Breast epithelium (tissue), 4 donors: ENCODE data around the gene POLR2M. TPM values are rescaled to one million over a fixed set of nuclear protein-coding genes. Genes with fewer than 3 reads are reported as not detected.

Experiments
- DNase-seq, 2 donors: peaks; one replicate each; pipeline ENCODE4 v3.0.0-alpha.2; 2019; ENCODE audit warnings: low spot score in 2 of 2
- H3K27ac ChIP-seq, 2 donors: fragments of 200-600 bp; sonication (generic) in 1 of 2; one replicate each; pipeline ENCODE4 v1.5.1; 2016 to 2019; ENCODE audit warnings: mild to moderate bottlenecking in 1 of 2
- H3K27me3 ChIP-seq, 2 donors: fragments of 200-600 bp; sonication (generic) in 1 of 2; one replicate each; pipeline versions ENCODE4 v1.5.1 to v1.6.0; 2017 to 2019; ENCODE audit warnings: control low read depth in 1 of 2, mild to moderate bottlenecking in 1 of 2
- H3K36me3 ChIP-seq: fragments of 200-600 bp; one replicate; pipeline ENCODE4 v1.5.1; 2019
- H3K4me1 ChIP-seq, 2 donors: fragments of 200-600 bp; sonication (generic); one replicate each; pipeline ENCODE4 v1.5.1; 2016 to 2019; ENCODE audit warnings: control low read depth in 1 of 2
- H3K4me3 ChIP-seq, 3 donors: fragments of 200-600 bp; sonication (generic); 1 replicate in 2 of 3; 2 replicates in 1 of 3; pipeline ENCODE4 v1.5.1; 2016 to 2019; ENCODE audit warnings: mild to moderate bottlenecking in 3 of 3, moderate library complexity in 2 of 3
- H3K9me3 ChIP-seq, 2 donors: fragments of 200-600 bp; sonication (generic) in 1 of 2; one replicate each; pipeline ENCODE4 v1.5.1; 2016 to 2019; ENCODE audit warnings: control low read depth in 1 of 2
- POLR2A ChIP-seq: fragments of 450-650 bp; IDR thresholded peaks from one replicate; pipeline ENCODE4 v1.6.1; 2016; ENCODE audit warnings: antibody characterized with exemption, mild to moderate bottlenecking, moderate library complexity
- POLR2AphosphoS5 ChIP-seq, 3 donors: sonication (generic); formaldehyde crosslinking; IDR thresholded peaks; one replicate each; pipeline ENCODE4 v1.6.1; 2017; ENCODE audit warnings: antibody characterized with exemption in 3 of 3
- intact Hi-C: fragments of 100-400 bp; cut with DNase I; formaldehyde crosslinking; loops from one replicate; pipeline ENCODE4 v1.15.1; 2023; ENCODE audit warnings: low total_unique reads
- total RNA-seq, 3 donors: library from RNA; depleted of rRNA; stranded (reverse); fragments of >200 nt; gene quantifications; one replicate each; pipeline ENCODE4 v1.1.0, GENCODE V29; 2016
- TF ChIP-seq, protein P1 (sequence below), 3 donors: fragments of 450-650 bp; IDR thresholded peaks; one replicate each; pipeline ENCODE4 v1.5.1; 2016 to 2017; ENCODE audit warnings: antibody characterized with exemption in 3 of 3, mild to moderate bottlenecking in 3 of 3, moderate library complexity in 3 of 3

The POLR2M gene
- total RNA-seq, 3 donors from 2014 or later: 63.5 to 194 (median 126) TPM

DNA sequence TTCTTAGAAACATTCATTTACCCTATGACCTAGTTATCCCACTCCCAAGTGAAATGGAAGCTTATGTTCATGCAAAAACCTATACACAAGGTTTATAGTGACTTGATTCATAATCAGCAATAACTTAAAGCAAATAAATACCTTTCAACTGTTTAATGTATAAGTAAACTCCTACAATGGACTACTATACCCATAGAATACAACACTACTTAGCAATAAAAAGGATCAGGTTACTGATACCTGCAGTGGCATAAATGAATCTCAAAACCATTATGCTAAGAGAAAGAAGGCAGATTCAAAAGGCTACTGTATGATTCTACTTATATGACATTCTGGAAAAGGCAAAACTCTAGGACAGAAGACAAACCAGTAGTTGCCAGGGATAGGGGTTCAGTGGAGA is 8.3 kb upstream of the POLR2M start:
- no peak overlapping the region for H3K4me3 ChIP-seq
- H3K27me3 ChIP-seq: no peaks in the 10 kb centered on the region
- H3K9me3 ChIP-seq: no peaks in the 10 kb centered on the region
- DNase-seq: no peak
- TF ChIP-seq POLR2AphosphoS5 (IDR thresholded peaks at IDR 0.05) (no peak), POLR2A (no peak)
- TF ChIP-seq, protein P1, sequence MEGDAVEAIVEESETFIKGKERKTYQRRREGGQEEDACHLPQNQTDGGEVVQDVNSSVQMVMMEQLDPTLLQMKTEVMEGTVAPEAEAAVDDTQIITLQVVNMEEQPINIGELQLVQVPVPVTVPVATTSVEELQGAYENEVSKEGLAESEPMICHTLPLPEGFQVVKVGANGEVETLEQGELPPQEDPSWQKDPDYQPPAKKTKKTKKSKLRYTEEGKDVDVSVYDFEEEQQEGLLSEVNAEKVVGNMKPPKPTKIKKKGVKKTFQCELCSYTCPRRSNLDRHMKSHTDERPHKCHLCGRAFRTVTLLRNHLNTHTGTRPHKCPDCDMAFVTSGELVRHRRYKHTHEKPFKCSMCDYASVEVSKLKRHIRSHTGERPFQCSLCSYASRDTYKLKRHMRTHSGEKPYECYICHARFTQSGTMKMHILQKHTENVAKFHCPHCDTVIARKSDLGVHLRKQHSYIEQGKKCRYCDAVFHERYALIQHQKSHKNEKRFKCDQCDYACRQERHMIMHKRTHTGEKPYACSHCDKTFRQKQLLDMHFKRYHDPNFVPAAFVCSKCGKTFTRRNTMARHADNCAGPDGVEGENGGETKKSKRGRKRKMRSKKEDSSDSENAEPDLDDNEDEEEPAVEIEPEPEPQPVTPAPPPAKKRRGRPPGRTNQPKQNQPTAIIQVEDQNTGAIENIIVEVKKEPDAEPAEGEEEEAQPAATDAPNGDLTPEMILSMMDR (IDR thresholded peaks at IDR 0.05): no peak
- intact Hi-C loops: no loop called here
- no peaks in the 10 kb centered on the region for H3K4me1 ChIP-seq
- H3K36me3 ChIP-seq: no peaks in the 10 kb centered on the region
- no peak overlapping the region for H3K27ac ChIP-seq

DNA sequence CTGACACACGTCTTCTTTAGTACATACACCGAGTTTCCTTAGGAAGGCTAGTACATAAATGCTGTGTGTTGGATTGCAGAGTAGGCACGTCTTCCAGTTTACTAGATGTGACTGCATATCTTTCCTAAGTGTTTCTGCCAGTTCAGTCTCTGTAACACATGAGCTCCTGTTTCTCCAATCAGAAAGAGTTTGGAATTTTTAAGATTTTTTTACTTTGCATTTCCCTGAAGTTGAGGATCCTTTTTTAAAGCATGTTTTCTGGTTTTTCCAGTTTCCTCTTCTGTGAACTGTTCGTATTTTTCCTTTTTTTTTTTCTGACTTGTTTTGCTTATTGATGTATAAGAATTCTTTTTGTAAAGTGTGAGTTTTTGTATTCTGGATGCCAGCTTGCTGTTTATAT is 7.5 kb upstream of the POLR2M start:
- no peaks in the 10 kb centered on the region for H3K36me3 ChIP-seq
- no peak for DNase-seq
- no peak overlapping the region for H3K4me3 ChIP-seq
- H3K9me3 ChIP-seq: no peaks in the 10 kb centered on the region
- no peaks in the 10 kb centered on the region for H3K27me3 ChIP-seq
- intact Hi-C loops: no loop called here
- no peak overlapping the region for H3K27ac ChIP-seq
- TF ChIP-seq POLR2AphosphoS5 (IDR thresholded peaks at IDR 0.05): no peak
- TF ChIP-seq POLR2A: no peak
- TF ChIP-seq, protein P1 (IDR thresholded peaks at IDR 0.05): no peak
- H3K4me1 ChIP-seq: no peaks in the 10 kb centered on the region

DNA sequence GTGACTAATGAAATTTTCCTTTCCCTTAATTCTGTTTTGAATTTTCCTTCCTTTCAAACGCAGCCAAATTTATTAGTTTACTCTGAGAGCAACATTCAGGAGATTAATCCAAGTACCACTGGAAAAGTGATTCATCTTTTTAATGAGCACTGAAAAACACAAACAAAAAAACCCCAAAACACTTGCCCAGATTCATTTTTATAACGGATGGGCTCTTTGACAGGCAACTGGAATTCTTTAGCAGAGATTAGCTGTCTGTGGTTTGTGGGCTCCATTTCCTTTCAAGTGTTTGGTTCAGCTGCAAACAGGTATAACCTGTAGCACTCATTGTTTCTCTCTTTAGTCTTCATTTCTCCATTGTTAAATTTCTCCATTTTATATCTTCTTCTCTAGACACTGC is 3.1 kb upstream of the POLR2M start:
- Histone ChIP-seq H3K27me3 (no peaks in the 10 kb centered on the region), H3K4me1 (peaks cover 0 to 11% of the 10 kb centered on the region in 2 donors), H3K36me3 (no peaks in the 10 kb centered on the region), H3K9me3 (no peaks in the 10 kb centered on the region), H3K4me3 (no peak overlapping the region), H3K27ac (peak overlapping the region in 1 of 2 donors; percentile 7)
- TF ChIP-seq, protein P1 (IDR thresholded peaks at IDR 0.05): no peak
- TF ChIP-seq POLR2AphosphoS5 (IDR thresholded peaks at IDR 0.05) (no peak), POLR2A (no peak)
- DNase-seq: no peak
- intact Hi-C loops: no loop called here

DNA sequence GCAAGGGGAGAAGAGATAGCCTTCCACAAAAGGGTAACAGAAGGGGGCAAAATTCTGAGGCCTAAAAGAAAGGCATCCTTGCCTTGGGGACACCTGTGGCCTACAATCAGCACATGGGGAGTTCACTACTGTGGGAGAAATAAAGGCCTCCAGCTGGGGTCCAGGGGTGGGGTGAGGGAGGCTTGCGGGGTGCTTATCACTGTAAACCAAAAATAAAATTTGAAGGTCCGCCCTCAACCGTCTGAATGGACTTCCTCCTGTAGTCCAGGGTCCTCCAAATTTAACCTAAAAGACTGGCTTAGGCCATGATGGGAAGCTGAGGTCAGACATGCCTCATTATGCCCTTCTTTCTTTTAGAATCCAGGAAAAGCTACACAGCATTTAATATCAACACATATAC is 2.1 kb upstream of the POLR2M start:
- TF ChIP-seq, protein P1 (IDR thresholded peaks at IDR 0.05): no peak
- no peak for TF ChIP-seq POLR2AphosphoS5 (IDR thresholded peaks at IDR 0.05)
- TF ChIP-seq POLR2A: no peak
- H3K4me3 ChIP-seq: no peak overlapping the region
- intact Hi-C loops: no loop called here
- H3K36me3 ChIP-seq: no peaks in the 10 kb centered on the region
- H3K4me1 ChIP-seq: peaks cover 0 to 12% of the 10 kb centered on the region in 2 donors
- no peaks in the 10 kb centered on the region for H3K27me3 ChIP-seq
- DNase-seq: no peak
- H3K27ac ChIP-seq: no peak overlapping the region
- H3K9me3 ChIP-seq: no peaks in the 10 kb centered on the region

DNA sequence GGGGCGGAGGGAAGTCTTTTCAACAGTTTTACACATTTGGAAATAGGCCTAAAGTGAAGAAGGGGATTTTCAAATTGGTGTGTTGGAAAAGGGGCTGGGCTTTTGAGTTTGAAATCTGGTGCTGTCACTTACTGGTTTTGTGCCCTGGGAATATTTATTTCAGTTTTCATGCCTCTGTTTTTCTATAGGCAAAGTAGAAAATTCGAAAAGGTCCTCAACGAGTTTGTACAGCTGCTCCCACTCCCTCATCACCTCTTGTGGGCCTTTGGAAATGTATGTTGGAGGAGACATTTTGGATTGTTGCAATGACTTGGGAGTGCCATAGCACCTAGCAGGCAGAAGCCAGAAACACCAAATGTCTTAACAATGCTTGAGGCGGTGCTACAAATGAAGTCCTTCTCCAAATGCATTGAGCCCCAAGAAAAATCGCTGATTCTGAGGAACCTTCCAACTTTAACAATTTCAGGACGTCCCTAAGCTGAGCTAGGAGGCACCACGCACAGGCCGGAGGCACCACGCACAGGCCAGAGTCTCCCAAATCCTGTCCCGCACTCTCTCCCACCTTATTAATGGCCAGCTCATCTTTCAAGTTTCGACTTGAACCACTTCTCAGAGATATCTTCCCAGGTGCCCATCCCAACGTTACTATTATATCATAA is 639 bp upstream of the POLR2M start:
- intact Hi-C loops: no loop called here
- no peaks in the 10 kb centered on the region for H3K9me3 ChIP-seq

More for the DNA sequence above, 639 bp upstream of the POLR2M start:
- peaks cover 0 to 12% of the 10 kb centered on the region in 2 donors for H3K4me1 ChIP-seq
- TF ChIP-seq POLR2AphosphoS5 (IDR thresholded peaks at IDR 0.05) (no peak), POLR2A (no peak)
- TF ChIP-seq, protein P1 (IDR thresholded peaks at IDR 0.05): no peak
- DNase-seq: no peak
- no peaks in the 10 kb centered on the region for H3K27me3 ChIP-seq
- no peaks in the 10 kb centered on the region for H3K36me3 ChIP-seq
- H3K27ac ChIP-seq: peak overlapping the region; percentile 95 to 97
- peak overlapping the region; percentile 88 to 91 (median 88) for H3K4me3 ChIP-seq
